GM23338 (cell line): Measurements from ENCODE around the gene SPINK2. TPM values are rescaled to one million over a fixed set of nuclear protein-coding genes. Genes with fewer than 3 reads are reported as not detected.
A peak's percentile ranks its signal among the peaks of the same experiment; 100 is the strongest.

Experiments used
- ATAC-seq: fragments of 200-7000 bp; cut with Tn5 transposase; 3 replicates; pipeline ENCODE4 v1.9.1; 2020
- DNase-seq: peaks from one replicate; pipeline ENCODE4 v3.0.0-alpha.2; 2015; ENCODE audit warnings: low spot score
- H2AFZ ChIP-seq: fragments of 200-600 bp; sonication (generic); 2 replicates; pipeline ENCODE4 v1.8.0; 2016; ENCODE audit warnings: antibody characterized with exemption, mild to moderate bottlenecking, moderate library complexity
- H3F3A ChIP-seq: fragments of 200-600 bp; sonication (generic); replicated peaks from 2 replicates; pipeline ENCODE4 v1.8.0; 2017; ENCODE audit warnings: antibody characterized with exemption, mixed run types, low read depth
- H3K27ac ChIP-seq: fragments of 200-600 bp; sonication (generic); 2 replicates; pipeline ENCODE4 v1.6.1; 2016; ENCODE audit warnings: low read depth
- H3K27me3 ChIP-seq: fragments of 200-600 bp; sonication (generic); 2 replicates; pipeline ENCODE4 v1.8.0; 2016; ENCODE audit warnings: mild to moderate bottlenecking, mixed run types, moderate library complexity; ENCODE audit not compliant: insufficient read depth
- H3K36me3 ChIP-seq: fragments of 200-600 bp; sonication (generic); 2 replicates; pipeline ENCODE4 v1.8.0; 2016; ENCODE audit warnings: mild to moderate bottlenecking; ENCODE audit not compliant: insufficient read depth
- H3K4me1 ChIP-seq: fragments of 200-600 bp; sonication (generic); 2 replicates; pipeline ENCODE4 v1.8.0; 2016; ENCODE audit warnings: mild to moderate bottlenecking, moderate library complexity; ENCODE audit not compliant: insufficient read depth
- H3K4me2 ChIP-seq: fragments of 200-600 bp; sonication (generic); 2 replicates; pipeline ENCODE4 v1.7.1; 2017; ENCODE audit warnings: mixed run types
- H3K4me3 ChIP-seq: fragments of 200-600 bp; sonication (generic); 2 replicates; pipeline ENCODE4 v1.6.1; 2016; ENCODE audit warnings: mixed run types
- H3K79me2 ChIP-seq: fragments of 200-600 bp; sonication (generic); replicated peaks from 2 replicates; pipeline ENCODE4 v1.8.0; 2017; ENCODE audit warnings: mild to moderate bottlenecking; ENCODE audit not compliant: insufficient read depth
- H3K9me2 ChIP-seq: fragments of 200-600 bp; sonication (generic); 2 replicates; pipeline ENCODE4 v1.8.0; 2017; ENCODE audit not compliant: insufficient read depth
- H4K20me1 ChIP-seq: fragments of 200-600 bp; sonication (generic); replicated peaks from 2 replicates; pipeline ENCODE4 v1.8.0; 2017; ENCODE audit warnings: mild to moderate bottlenecking; ENCODE audit not compliant: insufficient read depth
- H3K27ac Mint-ChIP-seq: 2 replicates; pipeline ENCODE4 v1.8.0; 2020; ENCODE audit warnings: inconsistent platforms, mild to moderate bottlenecking, moderate library complexity, mixed read lengths
- H3K27me3 Mint-ChIP-seq: 3 replicates; pipeline ENCODE4 v1.8.0; 2022; ENCODE audit warnings: low read depth, mild to moderate bottlenecking, moderate library complexity, mixed read lengths, inconsistent platforms; ENCODE audit not compliant: insufficient read depth, poor library complexity
- H3K36me3 Mint-ChIP-seq: 3 replicates; pipeline ENCODE4 v1.8.0; 2021; ENCODE audit warnings: low read depth, mild to moderate bottlenecking, inconsistent platforms, moderate library complexity, mixed read lengths
- H3K4me1 Mint-ChIP-seq: 3 replicates; pipeline ENCODE4 v1.8.0; 2020; ENCODE audit warnings: mild to moderate bottlenecking, inconsistent platforms, mixed read lengths
- H3K4me3 Mint-ChIP-seq: 3 replicates; pipeline ENCODE4 v1.8.0; 2021; ENCODE audit warnings: moderate library complexity, mild to moderate bottlenecking, inconsistent platforms, mixed read lengths
- H3K9me3 Mint-ChIP-seq: 3 replicates; pipeline ENCODE4 v1.8.0; 2020; ENCODE audit warnings: moderate library complexity, mild to moderate bottlenecking, inconsistent platforms, mixed read lengths
- CREB1 ChIP-seq: fragments of 250-450 bp; sonication (Bioruptor Pico); IDR thresholded peaks from 2 replicates; pipeline ENCODE4 v1.5.0; 2020; ENCODE audit warnings: low read depth, mild to moderate bottlenecking, moderate library complexity
- EZH2 ChIP-seq: fragments of 200-600 bp; sonication (generic); IDR thresholded peaks from one replicate; pipeline ENCODE4 v1.8.0; 2017; ENCODE audit warnings: antibody characterized with exemption, mild to moderate bottlenecking, low read depth; ENCODE audit not compliant: unreplicated experiment
- JUNB ChIP-seq: IDR thresholded peaks from one replicate; pipeline ENCODE4 v1.6.1; 2016; ENCODE audit warnings: antibody characterized with exemption; ENCODE audit not compliant: unreplicated experiment
- polyA plus RNA-seq: library from polyadenylated mRNA; unstranded; fragments of >200 nt; fragmentation: Nextera tagmentation; extraction: Ambion mirVana; gene quantifications from 2 replicates; pipeline ENCODE4 v1.2.1, GENCODE V29; 2016
- small RNA-seq: library from RNA; depleted of rRNA; stranded (forward); fragments of <200 nt; gene quantifications from one replicate; pipeline ENCODE3, GENCODE V24; 2014; ENCODE audit warnings: low replicate concordance
- total RNA-seq: library from RNA; depleted of rRNA; stranded (reverse); fragments of >200 nt; shearing (Covaris generic); gene quantifications from 2 replicates; pipeline ENCODE4 v1.2.3, GENCODE V29; 2014; rRNA removed

SPINK2 gene
- total and polyA plus RNA-seq, 2 experiments from 2014 or later = 0.73 to 6.4 TPM

DNA sequence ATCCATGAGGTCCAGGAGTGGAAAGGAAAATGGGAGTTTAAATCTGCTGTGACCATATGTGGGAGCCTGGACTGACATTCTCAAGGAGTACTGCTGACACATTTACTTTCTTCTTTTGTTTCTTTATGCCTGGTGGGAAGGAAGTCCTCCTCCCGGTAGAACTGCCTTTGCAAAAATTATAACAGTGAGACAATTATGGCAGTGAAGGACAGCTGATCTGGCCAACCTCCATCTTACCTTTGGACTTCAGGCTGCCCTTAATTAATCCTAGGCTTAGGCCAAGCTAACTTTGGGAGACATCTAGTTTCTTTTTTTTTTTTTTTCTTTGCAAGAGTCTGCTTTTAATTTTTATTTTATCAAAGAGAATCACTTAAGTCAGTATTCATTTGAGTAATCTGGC lies 61.3 kb downstream of the SPINK2 start:
- ATAC-seq = no peak
- H3K4me2 ChIP-seq = no peak overlapping the region
- Mint-ChIP-seq H3K27ac (no peak overlapping the region), H3K4me1 (peaks cover 41% of the 10 kb centered on the region), H3K9me3 (no peaks in the 10 kb centered on the region; the same call in 2 of the 3 replicates), H3K27me3 (peaks cover 3% of the 10 kb centered on the region), H3K4me3 (no peak overlapping the region), H3K36me3 (no peaks in the 10 kb centered on the region)
- H2AFZ ChIP-seq = peak overlapping the region; percentile 32; the same call in 1 of the 2 replicates
- peaks cover 24% of the 10 kb centered on the region for H3K4me1 ChIP-seq
- H3K4me3 ChIP-seq = no peak overlapping the region
- H3K79me2 ChIP-seq = no peaks in the 10 kb centered on the region
- TF ChIP-seq CREB1 (no peak), JUNB (no peak), EZH2 (no peak)
- H3F3A ChIP-seq = no peaks in the 10 kb centered on the region
- no peak overlapping the region for H3K27ac ChIP-seq
- no peaks in the 10 kb centered on the region for H3K27me3 ChIP-seq
- no peaks in the 10 kb centered on the region for H3K9me2 ChIP-seq
- H3K36me3 ChIP-seq = no peaks in the 10 kb centered on the region
- no peaks in the 10 kb centered on the region; the same call in 1 of the 2 replicates for H4K20me1 ChIP-seq
- no peak for DNase-seq

Small RNA genes within 50 kb of the gene (small RNA-seq; reads per million reads assigned to genes)
- gene RF00017 (not detected), gene RF00019 (not detected), gene RN7SL357P (not detected), gene RN7SL492P (not detected)

Other genes starting within 250 kb of the SPINK2 start
- not detected in 2 replicates for gene HOPX, start 140.4 kb downstream of the SPINK2 start, total RNA-seq
- not detected in 2 replicates for gene HOPX, start 140.4 kb downstream of the SPINK2 start, polyA plus RNA-seq
- 55.1 and 61.5 TPM in 2 replicates for gene REST, start 86.2 kb upstream of the SPINK2 start, total RNA-seq
- 34.2 and 44.7 TPM in 2 replicates for gene REST, start 86.2 kb upstream of the SPINK2 start, polyA plus RNA-seq
- 39.5 and 50.2 TPM in 2 replicates for gene NOA1, start 155.9 kb upstream of the SPINK2 start, total RNA-seq
- 14.3 and 15.1 TPM in 2 replicates for gene NOA1, start 155.9 kb upstream of the SPINK2 start, polyA plus RNA-seq
- gene POLR2B, start 157.2 kb upstream of the SPINK2 start, total RNA-seq = 143 and 165 TPM in 2 replicates
- 51.9 and 56.5 TPM in 2 replicates for gene POLR2B, start 157.2 kb upstream of the SPINK2 start, polyA plus RNA-seq